GM12878 (cell line): ENCODE data around the gene CHD6. TPM values are rescaled to one million over a fixed set of nuclear protein-coding genes. Genes with fewer than 3 reads are reported as not detected.

Experiments used
- ATAC-seq: fragments of 200-7000 bp; cut with Tn5 transposase; 3 replicates; pipeline ENCODE4 v1.9.1; 2020; ENCODE audit warnings: mild to moderate bottlenecking, moderate library complexity
- BruUV-seq: library from RNA; stranded (reverse); fragments of 400-500 nt; replicated peaks from 2 replicates; lab custom pipeline; 2021; lab: Mats Ljungman, UMichigan
- CTCF ChIA-PET: fragments of 300-600 bp; sonication (Branson Sonifier 250); formaldehyde crosslinking; extraction: SDS; loops from one replicate; lab custom pipeline; 2021; ENCODE audit warnings: inconsistent platforms; lab: Yijun Ruan, JAX
- POLR2A ChIA-PET: fragments of 350-600 bp; formaldehyde crosslinking; extraction: SDS; loops from one replicate; lab custom pipeline; 2021; ENCODE audit warnings: inconsistent platforms; lab: Charles Lee
- RAD21 ChIA-PET: fragments of 300-600 bp; sonication (Branson Sonifier 250); formaldehyde crosslinking; loops from one replicate; lab custom pipeline; 2023; ENCODE audit warnings: antibody characterized with exemption; ENCODE audit not compliant: unreplicated experiment; lab: Charles Lee
- SMC1A ChIA-PET: fragments of 300-600 bp; sonication (Branson Sonifier 250); formaldehyde crosslinking; loops from one replicate; lab custom pipeline; 2023; ENCODE audit not compliant: unreplicated experiment, uncharacterized antibody; lab: Charles Lee
- DNase-seq: peaks from one replicate; pipeline ENCODE4 v3.0.0-alpha.2; 2011; ENCODE audit warnings: low read depth, low spot score
- FAIRE-seq: peaks from 3 replicates; lab custom pipeline; 2011; peaks lifted over from hg19 to GRCh38; lab: Jason Lieb, UNC
- H2AFZ ChIP-seq: 2 replicates; pipeline ENCODE4 v1.6.0; 2011; ENCODE audit warnings: low read depth, low read length, control low read depth; ENCODE audit not compliant: control insufficient read depth
- H3K27ac ChIP-seq: 2 replicates; pipeline ENCODE4 v1.5.1; 2011; ENCODE audit warnings: control low read depth; ENCODE audit not compliant: control insufficient read depth, insufficient read depth
- H3K27me3 ChIP-seq, 2 experiments: replicated peaks in 1 of 2; 2 replicates each; pipeline versions ENCODE4 v1.6.0 to v1.6.1; 2011; ENCODE audit warnings: low read length in 1 of 2; ENCODE audit not compliant: control insufficient read depth in 2 of 2, insufficient read depth in 2 of 2
- H3K36me3 ChIP-seq, 2 experiments: 2 replicates each; pipeline ENCODE4 v1.5.1; 2011; ENCODE audit warnings: low read length in 1 of 2; ENCODE audit not compliant: control insufficient read depth in 2 of 2, insufficient read depth in 2 of 2
- H3K4me1 ChIP-seq: 2 replicates; pipeline ENCODE4 v1.6.1; 2011; ENCODE audit warnings: mild to moderate bottlenecking, low read length, moderate library complexity, mixed read lengths; ENCODE audit not compliant: control insufficient read depth, insufficient read depth
- H3K4me2 ChIP-seq: 2 replicates; pipeline ENCODE4 v1.6.0; 2011; ENCODE audit warnings: control low read depth; ENCODE audit not compliant: control insufficient read depth, insufficient read depth
- H3K4me3 ChIP-seq: fragments of 200-600 bp; sonication (generic); 2 replicates; pipeline ENCODE4 v1.5.1; 2016
- H3K79me2 ChIP-seq: 2 replicates; pipeline ENCODE4 v1.6.0; 2011; ENCODE audit warnings: low read length; ENCODE audit not compliant: control insufficient read depth, insufficient read depth
- H3K9ac ChIP-seq: 2 replicates; pipeline ENCODE4 v1.8.0; 2011; ENCODE audit warnings: low read length, control low read depth, mixed read lengths; ENCODE audit not compliant: control insufficient read depth, insufficient read depth
- H3K9me3 ChIP-seq: replicated peaks from 3 replicates; pipeline ENCODE4 v1.5.1; 2011; ENCODE audit warnings: mild to moderate bottlenecking, low read length; ENCODE audit not compliant: control insufficient read depth, insufficient read depth
- H4K20me1 ChIP-seq: 2 replicates; pipeline ENCODE4 v1.6.0; 2011; ENCODE audit not compliant: control insufficient read depth, insufficient read depth
- BCL11A ChIP-seq: IDR thresholded peaks from 2 replicates; pipeline ENCODE4 v1.6.1; 2011; ENCODE audit warnings: low read depth, low read length
- CEBPB ChIP-seq, 2 experiments: fragments of 150-350 bp in 1 of 2; IDR thresholded peaks; 2 replicates each; pipeline ENCODE4 v1.6.1; 2012 to 2014; ENCODE audit warnings: low read depth in 2 of 2, low read length in 2 of 2, borderline replicate concordance in 1 of 2, inconsistent platforms in 1 of 2
- KAT2A ChIP-seq: conservative IDR thresholded peaks from 2 replicates; pipeline ENCODE4 v1.6.1; 2011; ENCODE audit warnings: low read depth, low read length; ENCODE audit not compliant: control insufficient read depth
- LARP7 ChIP-seq: fragments of 450-650 bp; IDR thresholded peaks from 2 replicates; pipeline ENCODE4 v1.6.1; 2017; ENCODE audit warnings: mild to moderate bottlenecking
- REST ChIP-seq: IDR thresholded peaks from 2 replicates; pipeline ENCODE4 v1.6.1; 2012; ENCODE audit warnings: mild to moderate bottlenecking, low read depth, low read length
- YBX1 ChIP-seq: fragments of 450-650 bp; IDR thresholded peaks from 2 replicates; pipeline ENCODE4 v1.6.1; 2016; ENCODE audit warnings: antibody characterized with exemption
- WGBS: methylation state at CpG from one replicate; pipeline ENCODE4 v1.1.6; 2016; ENCODE audit warnings: low lambda C conversion rate; ENCODE audit not compliant: insufficient replicate concordance, insufficient coverage; ENCODE audit errors: missing lambda C conversion rate; 5-methylcytosine and 5-hydroxymethylcytosine counted together
- in situ Hi-C: fragments of 300-500 bp; cut with MboI; formaldehyde crosslinking; loops from 9 replicates; pipeline ENCODE4 v1.14.3; 2018; ENCODE audit warnings: mixed read lengths
- intact Hi-C: fragments of 100-400 bp; cut with micrococcal nuclease; formaldehyde crosslinking; loops from one replicate; pipeline ENCODE4 v1.14.2; 2022; ENCODE audit not compliant: unreplicated experiment
- polyA plus RNA-seq, 11 experiments: library from polyadenylated mRNA; depleted of rRNA in 4 of 11; unstranded in 6 of 11; stranded (reverse) in 5 of 11; fragments of >200 nt; fragmentation: Nextera tagmentation in 4 of 11; fragmentation: Illumina TruSeq in 1 of 11; extraction: Ambion mirVana in 4 of 11; extraction: Trizol in 1 of 11; gene quantifications; 1 replicate in 1 of 11; 2 replicates in 10 of 11; pipeline versions ENCODE4 v1.2.1 to v1.2.3, GENCODE V29; 2011 to 2016; ENCODE audit warnings: inconsistent platforms in 2 of 11, missing spikeins in 2 of 11, low read depth in 1 of 11
- total RNA-seq, 4 experiments: library from RNA; depleted of rRNA in 3 of 4; stranded (reverse); fragments of >200 nt in 3 of 4; fragmentation: Illumina TruSeq in 1 of 4; extraction: Trizol in 1 of 4; gene quantifications; 2 replicates each; pipeline versions ENCODE4 v1.2.1 to v1.2.3, GENCODE V29; 2013 to 2021

The CHD6 gene
- total and polyA plus RNA-seq, 10 of the 15 experiments (the other 5 are each of a cell fraction or from before 2014, with no cell fraction given), result 4.3 to 25.5 (median 17.1) TPM

- Histone ChIP-seq H3K4me3 (no peak overlapping the region), H3K4me2 (no peak overlapping the region), H2AFZ (no peak overlapping the region), H3K36me3 (no peaks in the 10 kb centered on the region), H3K79me2 (no peaks in the 10 kb centered on the region), H3K4me1 (no peaks in the 10 kb centered on the region), H3K27me3 (no peaks in the 10 kb centered on the region)
- CTCF ChIA-PET, result no interaction called here
- WGBS, result 70% methylated on average over 9 of the region's 9 CpGs
- POLR2A ChIA-PET, result no interaction called here
- no peak for FAIRE-seq
- intact Hi-C loops, result no loop called here
- no peak for ATAC-seq
- TF ChIP-seq REST, result no peak
- no peak for TF ChIP-seq CEBPB (IDR thresholded peaks at IDR 0.05; ENCODE audit: borderline replicate concordance in 1 of 2, low read depth in 2 of 2, low read length in 2 of 2)
- no peak for TF ChIP-seq LARP7
- TF ChIP-seq BCL11A, result no peak
- no peak for TF ChIP-seq YBX1
- no peak for TF ChIP-seq KAT2A
- TF ChIP-seq, all 136 proteins: peak for 0
- no peaks in the 10 kb centered on the region for H3K9me3 ChIP-seq
- in situ Hi-C loops, result no loop called here
- H3K27ac ChIP-seq, result no peak overlapping the region
- RAD21 ChIA-PET, result no interaction called here
- SMC1A ChIA-PET, result no interaction called here
- no peak for DNase-seq
- no TSS peak for BruUV-seq
- H3K9ac ChIP-seq, result no peak overlapping the region
- no peaks in the 10 kb centered on the region for H4K20me1 ChIP-seq
Measured at GRCh38 chr20:41394931-41395666, 223.1 kb downstream of the CHD6 start.
